ENCODE results near the gene YWHAG.

DNA sequence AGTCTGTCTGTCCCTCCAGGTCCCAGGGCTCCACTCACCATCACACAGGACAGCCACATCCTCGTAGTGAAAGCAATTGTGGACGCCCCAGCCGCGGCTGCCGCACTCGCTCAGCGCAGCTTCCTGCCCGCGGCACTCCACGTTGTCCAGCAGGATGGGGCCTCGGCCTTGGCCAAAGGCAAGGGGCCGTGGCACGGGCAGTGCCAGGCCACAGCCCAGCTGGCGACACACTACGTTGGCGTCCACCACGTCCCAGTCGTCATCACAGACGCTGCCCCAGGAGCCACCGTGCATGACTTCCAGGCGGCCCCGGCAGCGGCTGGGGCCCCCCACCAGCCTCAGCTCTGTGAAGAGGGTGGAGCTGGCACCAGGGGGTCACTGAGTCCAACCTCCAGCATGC, 41.5 kb upstream of the YWHAG start:
- TF ChIP-seq, protein P1, sequence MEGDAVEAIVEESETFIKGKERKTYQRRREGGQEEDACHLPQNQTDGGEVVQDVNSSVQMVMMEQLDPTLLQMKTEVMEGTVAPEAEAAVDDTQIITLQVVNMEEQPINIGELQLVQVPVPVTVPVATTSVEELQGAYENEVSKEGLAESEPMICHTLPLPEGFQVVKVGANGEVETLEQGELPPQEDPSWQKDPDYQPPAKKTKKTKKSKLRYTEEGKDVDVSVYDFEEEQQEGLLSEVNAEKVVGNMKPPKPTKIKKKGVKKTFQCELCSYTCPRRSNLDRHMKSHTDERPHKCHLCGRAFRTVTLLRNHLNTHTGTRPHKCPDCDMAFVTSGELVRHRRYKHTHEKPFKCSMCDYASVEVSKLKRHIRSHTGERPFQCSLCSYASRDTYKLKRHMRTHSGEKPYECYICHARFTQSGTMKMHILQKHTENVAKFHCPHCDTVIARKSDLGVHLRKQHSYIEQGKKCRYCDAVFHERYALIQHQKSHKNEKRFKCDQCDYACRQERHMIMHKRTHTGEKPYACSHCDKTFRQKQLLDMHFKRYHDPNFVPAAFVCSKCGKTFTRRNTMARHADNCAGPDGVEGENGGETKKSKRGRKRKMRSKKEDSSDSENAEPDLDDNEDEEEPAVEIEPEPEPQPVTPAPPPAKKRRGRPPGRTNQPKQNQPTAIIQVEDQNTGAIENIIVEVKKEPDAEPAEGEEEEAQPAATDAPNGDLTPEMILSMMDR (IDR thresholded peaks at IDR 0.05; ENCODE audit: low read depth, low read length, poor library complexity, severe bottlenecking) = no peak
- no peak for TF ChIP-seq EZH2phosphoT487 (IDR thresholded peaks at IDR 0.05; ENCODE audit: borderline replicate concordance, low read length)

Data from DOHH2 (cell line).